Neural progenitor cell (in vitro differentiated cells): Measurements from ENCODE around the gene CD160. TPM values are rescaled to one million over a fixed set of nuclear protein-coding genes. Genes with fewer than 3 reads are reported as not detected.

ENCODE experiments used
- DNase-seq: peaks from one replicate; pipeline ENCODE4 v3.0.0-alpha.2; 2016; ENCODE audit warnings: low spot score
- H2AFZ ChIP-seq: fragments of 200-600 bp; sonication (generic); replicated peaks from 2 replicates; pipeline ENCODE4 v1.6.1; 2016; ENCODE audit warnings: antibody characterized with exemption
- H3F3A ChIP-seq: fragments of 200-600 bp; sonication (generic); 2 replicates; pipeline ENCODE4 v1.6.1; 2016; ENCODE audit warnings: antibody characterized with exemption, low read depth
- H3K27ac ChIP-seq: fragments of 200-600 bp; sonication (generic); 2 replicates; pipeline ENCODE4 v1.5.1; 2016; ENCODE audit warnings: mild to moderate bottlenecking
- H3K27me3 ChIP-seq: fragments of 200-600 bp; sonication (generic); 2 replicates; pipeline ENCODE4 v1.6.1; 2016; ENCODE audit warnings: mild to moderate bottlenecking, moderate library complexity
- H3K36me3 ChIP-seq: fragments of 200-600 bp; sonication (generic); 2 replicates; pipeline ENCODE4 v1.5.1; 2016
- H3K4me1 ChIP-seq: fragments of 200-600 bp; sonication (generic); 2 replicates; pipeline ENCODE4 v1.6.1; 2016; ENCODE audit warnings: mixed run types
- H3K4me2 ChIP-seq: fragments of 200-600 bp; sonication (generic); 2 replicates; pipeline ENCODE4 v1.6.1; 2016
- H3K4me3 ChIP-seq: fragments of 200-600 bp; sonication (generic); 2 replicates; pipeline ENCODE4 v1.5.1; 2016
- H3K79me2 ChIP-seq: fragments of 200-600 bp; sonication (generic); 2 replicates; pipeline ENCODE4 v1.6.1; 2016; ENCODE audit warnings: low read depth
- H3K9ac ChIP-seq: fragments of 200-600 bp; sonication (generic); 2 replicates; pipeline ENCODE4 v1.6.1; 2016
- H3K9me3 ChIP-seq: fragments of 200-600 bp; sonication (generic); 2 replicates; pipeline ENCODE4 v1.5.1; 2016; ENCODE audit warnings: low read depth
- H4K20me1 ChIP-seq: fragments of 200-600 bp; sonication (generic); 2 replicates; pipeline ENCODE4 v1.6.1; 2016; ENCODE audit warnings: low read depth
- H3K27ac Mint-ChIP-seq: 3 replicates; pipeline ENCODE4 v1.8.0; 2021; ENCODE audit warnings: mixed read lengths
- H3K27me3 Mint-ChIP-seq: 2 replicates; pipeline ENCODE4 v1.8.0; 2022; ENCODE audit warnings: low read depth, mild to moderate bottlenecking, inconsistent platforms, moderate library complexity, mixed read lengths; ENCODE audit not compliant: insufficient read depth
- H3K36me3 Mint-ChIP-seq: 3 replicates; pipeline ENCODE4 v1.8.0; 2021; ENCODE audit warnings: mixed read lengths
- H3K4me1 Mint-ChIP-seq: 3 replicates; pipeline ENCODE4 v1.8.0; 2021; ENCODE audit warnings: mixed read lengths
- H3K4me3 Mint-ChIP-seq: 3 replicates; pipeline ENCODE4 v1.8.0; 2021; ENCODE audit warnings: mild to moderate bottlenecking, moderate library complexity, mixed read lengths
- H3K9me3 Mint-ChIP-seq: 3 replicates; pipeline ENCODE4 v1.8.0; 2020; ENCODE audit warnings: mixed read lengths
- EZH2 ChIP-seq: fragments of 200-600 bp; sonication (generic); IDR thresholded peaks from 2 replicates; pipeline ENCODE4 v1.6.1; 2017; ENCODE audit warnings: antibody characterized with exemption, mild to moderate bottlenecking, moderate library complexity
- EZH2phosphoT487 ChIP-seq: fragments of 200-600 bp; sonication (generic); IDR thresholded peaks from 2 replicates; pipeline ENCODE4 v1.6.1; 2017; ENCODE audit warnings: antibody characterized with exemption
- total RNA-seq: library from RNA; depleted of rRNA; stranded (reverse); fragments of >200 nt; gene quantifications from 2 replicates; pipeline ENCODE4 v1.2.3, GENCODE V29; 2015; ENCODE audit warnings: low replicate concordance
- TF ChIP-seq, protein P1 (sequence below): fragments of 200-600 bp; sonication (generic); IDR thresholded peaks from 2 replicates; pipeline ENCODE4 v1.5.1; 2017; ENCODE audit warnings: antibody characterized with exemption, mild to moderate bottlenecking

CD160 gene
- total RNA-seq, 1 donor from 2014 or later, result not detected

DNA sequence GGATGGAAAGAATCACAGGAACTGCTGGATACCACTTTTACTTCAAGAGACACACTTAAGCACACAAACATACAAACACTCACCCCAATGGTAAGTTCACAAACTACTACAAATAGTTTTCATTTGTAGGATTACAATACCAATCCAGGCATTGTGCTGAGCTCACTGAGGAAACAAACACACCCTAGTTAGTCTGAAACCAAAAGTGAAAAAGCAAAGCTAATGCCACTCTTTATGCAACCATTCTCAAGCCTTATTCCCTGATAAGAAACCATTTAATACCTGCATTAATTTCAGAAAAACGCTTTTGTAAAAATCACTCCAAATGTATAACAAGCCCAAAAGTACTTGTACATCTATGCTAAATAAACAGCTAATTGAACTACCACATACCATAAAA lies 66.2 kb downstream of the CD160 start:
- TF ChIP-seq EZH2phosphoT487, result no peak
- no peak for TF ChIP-seq EZH2
- TF ChIP-seq, protein P1, sequence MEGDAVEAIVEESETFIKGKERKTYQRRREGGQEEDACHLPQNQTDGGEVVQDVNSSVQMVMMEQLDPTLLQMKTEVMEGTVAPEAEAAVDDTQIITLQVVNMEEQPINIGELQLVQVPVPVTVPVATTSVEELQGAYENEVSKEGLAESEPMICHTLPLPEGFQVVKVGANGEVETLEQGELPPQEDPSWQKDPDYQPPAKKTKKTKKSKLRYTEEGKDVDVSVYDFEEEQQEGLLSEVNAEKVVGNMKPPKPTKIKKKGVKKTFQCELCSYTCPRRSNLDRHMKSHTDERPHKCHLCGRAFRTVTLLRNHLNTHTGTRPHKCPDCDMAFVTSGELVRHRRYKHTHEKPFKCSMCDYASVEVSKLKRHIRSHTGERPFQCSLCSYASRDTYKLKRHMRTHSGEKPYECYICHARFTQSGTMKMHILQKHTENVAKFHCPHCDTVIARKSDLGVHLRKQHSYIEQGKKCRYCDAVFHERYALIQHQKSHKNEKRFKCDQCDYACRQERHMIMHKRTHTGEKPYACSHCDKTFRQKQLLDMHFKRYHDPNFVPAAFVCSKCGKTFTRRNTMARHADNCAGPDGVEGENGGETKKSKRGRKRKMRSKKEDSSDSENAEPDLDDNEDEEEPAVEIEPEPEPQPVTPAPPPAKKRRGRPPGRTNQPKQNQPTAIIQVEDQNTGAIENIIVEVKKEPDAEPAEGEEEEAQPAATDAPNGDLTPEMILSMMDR, result no peak
- Histone ChIP-seq H3K27me3 (no peaks in the 10 kb centered on the region), H3K27ac (no peak overlapping the region), H3F3A (no peaks in the 10 kb centered on the region), H3K4me2 (no peak overlapping the region), H3K9me3 (no peaks in the 10 kb centered on the region), H3K79me2 (peaks cover 3% of the 10 kb centered on the region), H3K9ac (no peak overlapping the region), H3K4me1 (peaks cover 17% of the 10 kb centered on the region), H2AFZ (no peak overlapping the region), H3K36me3 (no peaks in the 10 kb centered on the region), H3K4me3 (no peak overlapping the region), H4K20me1 (peaks cover 8% of the 10 kb centered on the region)
- DNase-seq, result no peak
- H3K9me3 Mint-ChIP-seq, result no peaks in the 10 kb centered on the region
- H3K27me3 Mint-ChIP-seq, result no peaks in the 10 kb centered on the region
- no peak overlapping the region for H3K27ac Mint-ChIP-seq
- no peaks in the 10 kb centered on the region for H3K4me1 Mint-ChIP-seq
- H3K4me3 Mint-ChIP-seq, result no peak overlapping the region
- peaks cover 8% of the 10 kb centered on the region for H3K36me3 Mint-ChIP-seq

DNA sequence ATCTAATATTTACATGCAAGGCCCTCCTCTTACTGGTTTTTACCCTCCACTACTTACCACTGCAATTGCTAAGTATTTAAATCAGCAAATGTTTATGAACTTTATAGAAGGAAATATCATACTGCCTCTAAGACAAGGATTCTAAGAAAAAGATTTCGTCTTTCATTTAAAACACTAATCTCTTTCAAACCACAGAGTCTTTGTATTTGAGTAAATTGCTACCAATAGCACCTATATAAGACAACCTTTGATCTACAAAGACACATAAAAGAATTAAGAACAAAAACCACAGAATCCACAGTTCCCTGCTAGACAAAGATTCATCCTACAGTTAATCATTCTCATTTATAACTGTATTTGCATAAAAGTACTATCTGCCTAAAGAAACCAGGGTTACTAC lies 67.0 kb downstream of the CD160 start:
- Histone ChIP-seq H3K9ac (no peak overlapping the region), H2AFZ (no peak overlapping the region), H3K27me3 (no peaks in the 10 kb centered on the region), H3K79me2 (peaks cover 3% of the 10 kb centered on the region), H3K4me3 (no peak overlapping the region), H3F3A (no peaks in the 10 kb centered on the region), H4K20me1 (peaks cover 8% of the 10 kb centered on the region), H3K4me2 (no peak overlapping the region), H3K4me1 (peaks cover 17% of the 10 kb centered on the region), H3K9me3 (no peaks in the 10 kb centered on the region), H3K36me3 (no peaks in the 10 kb centered on the region), H3K27ac (no peak overlapping the region)
- DNase-seq, result no peak
- H3K27ac Mint-ChIP-seq, result no peak overlapping the region
- peaks cover 5% of the 10 kb centered on the region for H3K36me3 Mint-ChIP-seq
- no peaks in the 10 kb centered on the region for H3K9me3 Mint-ChIP-seq
- TF ChIP-seq EZH2, result no peak
- TF ChIP-seq, protein P1, result no peak
- TF ChIP-seq EZH2phosphoT487, result no peak
- no peaks in the 10 kb centered on the region for H3K4me1 Mint-ChIP-seq
- no peak overlapping the region for H3K4me3 Mint-ChIP-seq
- H3K27me3 Mint-ChIP-seq, result no peaks in the 10 kb centered on the region

DNA sequence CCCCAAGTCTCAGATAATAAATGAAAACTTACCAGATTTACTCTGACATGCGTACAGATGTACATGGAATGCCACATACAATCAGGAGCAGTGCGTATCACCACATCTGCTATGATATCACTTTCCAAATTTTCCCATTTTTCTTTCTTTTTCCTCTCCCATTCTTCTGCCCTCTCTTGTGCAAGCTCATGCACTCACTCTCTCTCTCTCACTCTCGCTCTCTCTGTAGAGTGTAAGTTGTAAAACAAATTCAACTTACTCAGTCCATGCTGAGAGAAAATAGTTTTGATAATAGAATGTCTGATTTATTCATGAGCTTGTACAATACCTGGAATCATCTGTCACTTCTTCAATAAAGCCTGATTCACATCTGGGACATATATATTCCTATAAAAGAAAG lies 69.3 kb downstream of the CD160 start:
- peaks cover 17% of the 10 kb centered on the region for H3K4me1 ChIP-seq
- no peak overlapping the region for H3K9ac ChIP-seq
- no peak for TF ChIP-seq EZH2
- no peak for TF ChIP-seq EZH2phosphoT487
- TF ChIP-seq, protein P1, result no peak
- H3K4me1 Mint-ChIP-seq, result no peaks in the 10 kb centered on the region
- H3K9me3 ChIP-seq, result no peaks in the 10 kb centered on the region
- H3F3A ChIP-seq, result no peaks in the 10 kb centered on the region
- DNase-seq, result no peak
- peaks cover 9% of the 10 kb centered on the region for H3K36me3 Mint-ChIP-seq
- no peak overlapping the region for H3K4me3 Mint-ChIP-seq
- H3K27me3 Mint-ChIP-seq, result no peaks in the 10 kb centered on the region
- H2AFZ ChIP-seq, result no peak overlapping the region
- H4K20me1 ChIP-seq, result peaks cover 8% of the 10 kb centered on the region
- H3K4me2 ChIP-seq, result no peak overlapping the region
- H3K36me3 ChIP-seq, result no peaks in the 10 kb centered on the region
- H3K9me3 Mint-ChIP-seq, result no peaks in the 10 kb centered on the region
- no peak overlapping the region for H3K4me3 ChIP-seq
- no peaks in the 10 kb centered on the region for H3K27me3 ChIP-seq
- peaks cover 7% of the 10 kb centered on the region for H3K79me2 ChIP-seq
- H3K27ac Mint-ChIP-seq, result no peak overlapping the region
- no peak overlapping the region for H3K27ac ChIP-seq

Other genes starting within 250 kb of the CD160 start
- gene GPR89A, start 111.5 kb upstream of the CD160 start, total RNA-seq, result 46.9 and 72.7 TPM in 2 replicates
- gene PDZK1, start 12.1 kb upstream of the CD160 start, total RNA-seq, result 0.28 and 0.50 TPM in 2 replicates
- 9.7 and 12.9 TPM in 2 replicates for gene RNF115, start 104.6 kb downstream of the CD160 start, total RNA-seq
- 15.6 and 29.5 TPM in 2 replicates for gene POLR3C, start 104.7 kb downstream of the CD160 start, total RNA-seq
- 5.9 and 11.9 TPM in 2 replicates for gene NUDT17, start 126.1 kb downstream of the CD160 start, total RNA-seq
- gene PIAS3, start 139.6 kb downstream of the CD160 start, total RNA-seq, result 15.7 and 33.7 TPM in 2 replicates
- gene ANKRD35, start 166.4 kb downstream of the CD160 start, total RNA-seq, result 1.1 and 1.9 TPM in 2 replicates
- gene ITGA10, start 190.6 kb downstream of the CD160 start, total RNA-seq, result 0.06 and 0.15 TPM in 2 replicates
- gene PEX11B, start 199.2 kb downstream of the CD160 start, total RNA-seq, result 15.0 and 16.6 TPM in 2 replicates
- 242 and 320 TPM in 2 replicates for gene RBM8A, start 208.0 kb downstream of the CD160 start, total RNA-seq
- 12.5 and 13.6 TPM in 2 replicates for gene LIX1L, start 238.5 kb downstream of the CD160 start, total RNA-seq
- 0.06 and 0.28 TPM in 2 replicates for gene ANKRD34A, start 245.1 kb downstream of the CD160 start, total RNA-seq
- 11.1 and 12.0 TPM in 2 replicates for gene POLR3GL, start 245.2 kb downstream of the CD160 start, total RNA-seq